Stimulated activated CD8-positive, alpha-beta memory T cell treated with anti-CD3 and anti-CD28 coated beads, Interleukin-15, amount 100 ng/mL, for 48 hours (primary cell): ENCODE measurements around the gene FSTL3.

Source experiments
- DNase-seq, 2 donors: peaks; one replicate each; pipeline ENCODE4 v3.0.0-alpha.2; 2020; ENCODE audit warnings: low read depth in 2 of 2

The FSTL3 gene

DNA sequence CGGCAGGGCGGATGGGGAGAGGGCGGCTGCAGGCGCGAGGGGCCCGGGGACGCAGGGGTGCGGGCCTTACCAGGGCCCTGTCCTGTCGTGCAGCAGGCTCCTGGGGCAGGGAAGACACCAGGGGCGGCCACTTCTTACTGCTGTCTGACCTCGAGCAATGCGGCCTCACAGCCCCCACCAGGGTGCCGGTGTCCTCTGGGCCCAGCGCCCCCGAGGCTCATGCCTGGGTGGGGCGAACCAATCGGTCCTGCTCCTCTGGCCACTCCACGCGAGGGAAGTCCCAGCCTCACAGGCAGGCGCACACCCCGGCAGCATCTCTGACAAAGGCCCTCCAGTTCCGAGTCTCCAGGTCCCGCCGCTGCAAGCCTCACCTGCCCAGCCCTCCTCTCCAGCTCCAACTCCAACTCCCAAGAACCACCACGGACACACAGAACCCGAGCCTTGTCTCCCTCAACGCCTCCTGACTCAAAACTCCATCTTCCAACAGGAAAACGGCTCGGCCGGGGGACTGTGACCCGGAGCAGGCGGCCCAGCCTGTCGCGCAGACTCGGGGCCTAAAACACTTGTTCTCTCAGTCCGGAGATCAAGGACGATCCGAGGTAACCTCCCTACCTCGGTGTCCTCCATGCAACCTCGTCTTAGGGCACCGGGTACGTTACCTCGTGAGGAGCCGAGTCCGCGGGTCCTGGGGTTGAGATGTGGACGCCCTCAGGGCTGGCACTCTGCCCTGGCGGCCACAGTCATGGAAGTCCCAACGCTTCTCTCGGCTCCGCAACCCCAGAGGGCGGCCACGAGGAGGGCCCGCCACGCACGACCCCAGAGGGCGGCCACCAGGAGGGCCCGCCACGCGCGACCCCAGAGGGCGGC lies 30.0 kb upstream of the FSTL3 start:
- DNase-seq: no peak

DNA sequence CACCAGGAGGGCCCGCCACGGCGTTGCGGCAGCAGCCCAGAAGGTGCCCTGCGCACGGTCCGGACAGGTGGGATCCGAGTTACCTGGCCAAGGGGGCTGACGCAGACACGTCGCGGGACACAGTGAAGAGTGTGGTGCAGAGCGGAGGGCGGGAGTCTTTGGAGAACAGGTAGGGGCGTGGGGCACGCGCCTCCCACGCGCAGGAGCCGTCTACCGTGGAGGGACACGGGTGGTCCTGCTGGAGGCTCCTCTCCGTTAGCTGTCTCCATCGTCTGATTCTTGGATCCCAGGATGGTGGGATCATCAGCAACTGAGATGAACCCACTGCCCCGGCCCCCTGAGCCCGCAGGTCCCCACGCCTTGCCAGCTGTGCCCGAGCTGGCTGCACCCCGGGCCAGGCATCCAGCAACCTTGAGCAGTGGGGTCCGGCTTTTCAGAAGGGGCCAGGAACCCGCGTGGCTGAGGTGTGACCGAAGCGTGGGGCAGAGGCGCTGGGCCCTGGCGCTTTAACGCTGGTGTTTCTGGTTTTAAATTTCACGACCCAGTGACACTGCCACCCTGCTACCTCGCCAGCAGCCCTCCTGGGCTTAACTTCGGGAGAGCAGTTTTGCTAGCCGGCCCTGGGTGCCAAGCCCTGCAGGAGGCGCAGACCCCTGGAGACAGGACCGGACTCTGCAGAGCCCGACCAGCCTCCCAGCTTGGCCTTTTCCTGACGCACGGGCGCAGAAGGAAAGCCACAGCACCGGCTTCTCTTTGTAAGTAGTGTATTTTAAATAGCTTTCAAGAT lies 29.2 kb upstream of the FSTL3 start:
- no peak for DNase-seq

DNA sequence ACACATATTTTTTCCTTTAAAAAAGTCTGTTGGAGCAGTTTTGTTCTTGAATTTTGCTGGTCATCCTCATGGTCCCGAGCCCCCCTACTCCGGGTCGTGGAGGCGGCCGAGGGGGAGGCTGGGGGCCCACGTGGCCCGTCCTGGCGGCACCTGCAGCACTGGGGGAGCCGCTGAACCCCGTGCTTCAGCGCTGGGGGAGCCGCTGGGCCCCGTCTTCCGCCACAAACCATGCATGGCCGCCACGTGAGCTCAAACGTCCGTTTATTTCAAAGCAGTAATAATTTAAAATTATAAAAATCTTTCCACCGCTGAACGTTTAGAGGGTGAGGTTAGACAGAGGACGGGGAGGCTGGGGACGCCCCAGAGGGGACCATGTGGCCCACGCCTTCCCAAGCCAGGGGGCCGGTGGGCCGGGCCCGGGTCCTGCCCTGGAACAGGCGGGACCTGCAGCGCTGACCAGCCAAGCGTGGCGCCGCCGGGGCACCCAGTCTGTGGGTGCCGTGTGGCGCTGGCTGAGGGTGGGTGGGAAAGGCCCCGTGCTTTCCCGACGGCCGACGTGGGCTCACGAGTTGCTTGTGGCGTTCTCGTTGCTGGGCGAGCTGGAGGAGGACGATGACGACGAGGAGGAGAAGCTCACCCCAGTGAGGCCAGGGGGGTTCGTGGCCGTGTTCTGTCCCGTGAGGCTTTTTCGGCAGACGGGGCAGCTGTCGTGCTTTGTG lies 28.5 kb upstream of the FSTL3 start:
- DNase-seq: no peak

- DNase-seq: no peak
These were observed 27.9 kb upstream of the FSTL3 start for GRCh38 chr19:648305-648704.

DNA sequence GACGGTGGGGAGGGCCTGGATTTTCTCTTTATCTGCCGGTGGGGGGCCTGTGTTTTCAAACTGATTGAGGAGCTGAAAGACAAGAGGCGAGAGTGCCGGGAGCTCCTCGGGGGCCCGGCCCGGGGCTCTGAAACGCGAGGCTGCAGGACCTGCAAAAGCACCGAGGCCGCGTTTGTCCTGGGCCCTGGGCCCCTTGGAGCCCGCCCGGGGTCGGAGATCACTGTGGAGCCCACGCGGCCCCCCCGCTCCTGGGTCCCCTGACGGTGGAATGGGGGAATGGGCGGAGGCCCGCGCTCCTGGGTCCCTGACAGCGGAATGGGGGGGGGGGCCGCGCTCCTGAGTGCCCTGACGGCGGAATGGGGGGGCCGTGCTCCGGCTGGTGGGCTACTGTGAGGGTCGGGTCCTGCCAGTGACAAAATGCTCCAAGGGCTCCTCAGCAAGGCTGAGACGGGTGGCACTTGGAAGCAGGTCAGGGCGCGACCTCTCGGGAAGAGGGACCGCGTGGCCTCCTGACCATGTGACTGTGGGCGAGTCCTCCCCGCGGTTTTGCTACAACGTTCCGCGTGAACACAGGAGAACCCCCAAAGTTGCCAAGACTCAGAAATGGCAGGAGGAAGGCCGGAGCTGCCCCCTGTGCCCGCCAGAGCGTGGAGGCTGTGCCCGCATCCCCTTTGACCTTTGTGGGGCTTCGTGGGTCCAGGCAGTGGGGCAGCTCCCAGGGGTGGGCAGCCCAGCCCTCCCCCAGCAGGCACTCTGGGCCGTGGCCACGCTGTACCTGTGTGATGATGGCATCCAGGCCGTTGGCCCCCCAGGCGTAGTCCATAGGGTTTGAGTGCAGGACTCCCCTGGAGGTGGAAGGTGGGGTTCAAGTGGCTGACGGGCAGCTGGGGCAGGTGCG lies 27.0 kb upstream of the FSTL3 start:
- DNase-seq: no peak

DNA sequence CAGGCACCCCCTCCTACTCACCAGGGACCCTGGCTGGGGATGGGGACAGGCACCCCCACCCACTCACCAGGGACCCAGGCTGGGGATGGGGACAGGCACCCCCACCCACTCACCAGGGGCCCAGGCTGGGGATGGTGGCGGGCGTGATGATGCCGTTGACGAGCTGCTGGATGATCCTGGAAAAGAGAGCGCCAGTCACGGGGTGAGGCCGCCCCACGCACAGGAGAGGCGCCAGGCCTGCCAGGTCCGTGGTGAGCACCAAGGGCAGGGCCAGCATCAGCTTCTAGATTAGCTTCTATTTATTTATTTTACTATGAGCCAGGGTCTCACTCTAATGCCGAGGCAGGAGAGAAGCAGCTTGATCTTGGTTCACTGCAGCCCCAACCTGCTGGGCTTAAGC lies 26.1 kb upstream of the FSTL3 start:
- no peak for DNase-seq

GRCh38 chr19:651114-651818 lies 24.9 kb upstream of the FSTL3 start:
- DNase-seq: no peak

DNA sequence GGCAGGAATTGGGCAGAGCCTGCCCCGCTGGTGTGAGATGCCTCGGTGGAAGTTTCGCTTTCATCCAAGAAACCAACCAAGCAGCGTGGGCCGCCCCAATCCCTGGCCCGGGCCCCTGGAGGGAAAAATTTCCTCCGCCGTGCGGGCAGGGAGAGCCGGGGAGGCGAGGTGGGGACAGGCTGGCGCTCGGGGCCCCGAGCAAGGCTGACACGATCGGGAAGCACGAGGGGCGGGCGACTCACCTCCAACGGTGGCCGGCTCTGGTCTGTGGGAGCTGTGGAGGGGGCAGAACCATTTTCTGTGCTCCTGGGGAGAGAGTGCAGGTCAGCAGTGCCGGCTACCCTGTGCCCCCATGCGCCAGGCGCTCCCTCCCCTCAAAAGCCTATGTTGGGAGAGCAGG lies 24.2 kb upstream of the FSTL3 start:
- no peak for DNase-seq

DNA sequence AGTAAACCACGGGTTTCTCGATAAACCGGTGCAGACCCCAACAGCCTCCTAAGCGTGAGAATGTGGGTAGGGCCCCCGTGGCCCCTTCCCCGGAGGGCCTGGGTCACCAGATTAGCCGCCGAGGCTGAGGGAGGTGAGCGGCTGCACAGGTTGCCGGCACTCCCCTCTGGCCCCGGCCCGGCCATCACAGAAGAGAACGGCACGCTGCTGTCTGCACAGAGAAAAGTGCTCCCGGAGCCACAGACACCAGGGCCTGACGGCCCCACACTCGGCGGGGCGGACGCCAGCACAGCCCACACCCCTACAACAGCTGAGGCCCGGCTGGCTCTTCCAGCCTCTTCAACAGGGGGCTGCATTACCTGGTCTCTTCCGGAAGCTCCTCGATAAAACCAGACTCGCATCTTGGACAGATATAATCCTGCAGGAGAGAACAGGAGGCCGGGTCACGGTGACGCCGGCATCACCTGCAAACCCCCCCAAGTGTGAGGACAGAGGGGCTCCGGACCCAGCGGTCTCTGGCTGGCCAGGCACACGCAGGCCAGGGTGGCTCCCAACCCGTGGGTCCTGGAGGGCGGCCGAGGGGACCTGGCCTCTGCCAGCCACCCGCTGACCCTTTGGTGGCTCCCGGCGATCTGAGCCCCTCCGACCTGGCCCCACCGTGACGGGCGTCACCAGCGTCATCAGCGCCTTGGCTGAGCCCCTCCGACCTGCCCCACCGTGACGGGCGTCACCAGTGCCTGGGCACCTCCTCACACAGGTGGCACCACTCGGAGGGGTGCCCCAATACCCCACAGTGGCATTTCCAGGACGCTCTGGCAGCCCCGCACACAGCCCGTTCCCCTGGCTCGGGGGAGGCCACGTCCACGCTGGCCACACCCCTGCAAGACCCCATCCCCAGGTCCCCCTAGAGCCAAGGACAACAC lies 23.5 kb upstream of the FSTL3 start:
- no peak for DNase-seq

DNA sequence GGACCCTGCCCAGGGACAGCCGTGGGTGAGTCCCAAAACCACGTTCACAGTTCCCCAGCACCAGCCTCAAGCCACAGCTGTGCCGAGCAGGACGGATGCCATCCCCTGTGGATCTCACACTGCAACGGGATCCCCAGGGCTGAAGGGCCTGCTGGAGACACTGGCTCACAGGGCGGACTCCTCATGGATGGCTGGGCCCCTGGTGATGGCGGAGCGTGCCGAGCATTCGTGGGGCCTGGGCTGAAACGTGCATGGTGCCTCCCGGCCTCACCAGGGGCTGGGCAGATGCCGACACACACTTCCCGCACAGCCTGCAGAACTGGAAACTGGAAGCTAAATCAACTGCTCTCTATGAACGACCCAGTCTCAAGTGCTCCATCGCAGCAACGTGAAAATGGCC lies 22.8 kb upstream of the FSTL3 start:
- no peak for DNase-seq

DNA sequence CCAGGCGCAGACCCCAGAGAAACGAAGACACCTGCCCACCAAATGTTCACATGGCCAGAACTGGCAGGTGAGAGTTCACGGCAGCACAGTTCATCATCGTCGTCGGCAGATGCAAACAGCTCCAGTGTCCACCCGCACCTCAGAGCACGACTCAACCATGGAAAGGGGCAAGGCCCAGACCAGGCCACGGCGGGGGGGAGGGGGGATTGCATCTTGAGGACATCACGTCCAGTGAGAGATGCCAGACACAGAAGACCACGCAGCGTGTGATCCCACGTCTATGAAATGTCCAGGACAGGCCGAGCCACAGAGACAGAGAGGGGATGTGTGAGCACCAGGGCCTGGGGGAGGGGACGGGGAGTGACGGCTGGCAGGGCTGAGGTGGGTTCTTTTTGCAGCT lies 20.5 kb upstream of the FSTL3 start:
- no peak for DNase-seq

GRCh38 chr19:656751-657559 lies 19.2 kb upstream of the FSTL3 start:
- no peak for DNase-seq

DNA sequence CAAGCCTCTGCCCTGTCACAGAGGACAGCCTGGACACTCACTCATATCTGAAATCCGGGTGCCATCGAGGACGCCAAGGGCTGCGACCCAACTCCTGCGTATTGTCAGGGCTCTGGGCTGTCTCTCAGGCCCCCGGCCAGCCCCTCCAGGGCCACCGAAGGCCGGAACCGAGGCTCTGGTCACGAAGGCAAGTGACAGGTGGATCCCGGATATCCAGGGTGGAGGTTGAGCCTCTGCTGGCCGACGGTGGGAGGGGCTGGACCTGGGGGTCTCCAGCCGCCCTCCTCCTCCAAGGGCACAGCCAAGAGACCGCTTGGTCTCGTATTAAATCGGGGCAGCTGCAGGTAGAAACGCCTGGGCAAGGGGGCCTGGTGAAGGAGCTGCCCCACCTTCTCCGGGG lies 18.6 kb upstream of the FSTL3 start:
- no peak for DNase-seq

DNA sequence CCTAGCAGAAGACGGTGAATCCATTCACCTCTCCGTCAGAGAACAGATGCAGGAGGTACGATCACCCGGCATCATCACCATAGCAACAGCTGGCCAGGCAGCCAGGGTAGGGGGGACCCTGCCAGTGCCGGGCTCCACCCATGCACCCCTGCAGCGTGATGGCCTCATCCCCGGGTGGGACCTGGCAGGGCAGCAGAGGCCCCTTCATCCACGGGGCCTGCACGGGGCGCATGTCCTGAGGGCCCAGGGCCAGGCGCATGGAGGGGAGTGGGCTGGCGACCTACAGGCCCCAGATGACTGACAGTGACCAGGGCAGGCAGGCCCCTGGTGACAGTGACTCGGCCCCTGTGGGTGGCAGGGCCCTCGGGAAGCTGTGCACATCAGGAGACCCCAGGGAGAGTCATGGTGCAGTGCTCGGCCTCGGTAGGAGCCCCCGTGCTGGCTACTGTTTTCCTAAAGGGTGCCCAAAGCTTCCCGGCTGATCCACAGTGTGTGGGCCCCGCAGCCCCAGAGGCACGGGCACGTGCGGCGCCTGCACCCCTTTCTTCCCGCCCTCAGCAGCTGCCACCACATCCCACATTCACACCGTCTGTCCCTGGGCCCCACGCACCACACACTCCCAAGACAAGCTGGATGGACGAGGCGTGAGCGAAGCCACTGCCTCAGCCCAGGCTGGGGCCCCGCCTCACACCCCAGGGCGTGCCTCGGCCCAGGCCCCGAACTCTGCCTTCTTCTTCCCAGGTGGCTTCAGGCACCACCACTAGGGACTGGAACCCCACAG lies 17.9 kb upstream of the FSTL3 start:
- DNase-seq: no peak

DNA sequence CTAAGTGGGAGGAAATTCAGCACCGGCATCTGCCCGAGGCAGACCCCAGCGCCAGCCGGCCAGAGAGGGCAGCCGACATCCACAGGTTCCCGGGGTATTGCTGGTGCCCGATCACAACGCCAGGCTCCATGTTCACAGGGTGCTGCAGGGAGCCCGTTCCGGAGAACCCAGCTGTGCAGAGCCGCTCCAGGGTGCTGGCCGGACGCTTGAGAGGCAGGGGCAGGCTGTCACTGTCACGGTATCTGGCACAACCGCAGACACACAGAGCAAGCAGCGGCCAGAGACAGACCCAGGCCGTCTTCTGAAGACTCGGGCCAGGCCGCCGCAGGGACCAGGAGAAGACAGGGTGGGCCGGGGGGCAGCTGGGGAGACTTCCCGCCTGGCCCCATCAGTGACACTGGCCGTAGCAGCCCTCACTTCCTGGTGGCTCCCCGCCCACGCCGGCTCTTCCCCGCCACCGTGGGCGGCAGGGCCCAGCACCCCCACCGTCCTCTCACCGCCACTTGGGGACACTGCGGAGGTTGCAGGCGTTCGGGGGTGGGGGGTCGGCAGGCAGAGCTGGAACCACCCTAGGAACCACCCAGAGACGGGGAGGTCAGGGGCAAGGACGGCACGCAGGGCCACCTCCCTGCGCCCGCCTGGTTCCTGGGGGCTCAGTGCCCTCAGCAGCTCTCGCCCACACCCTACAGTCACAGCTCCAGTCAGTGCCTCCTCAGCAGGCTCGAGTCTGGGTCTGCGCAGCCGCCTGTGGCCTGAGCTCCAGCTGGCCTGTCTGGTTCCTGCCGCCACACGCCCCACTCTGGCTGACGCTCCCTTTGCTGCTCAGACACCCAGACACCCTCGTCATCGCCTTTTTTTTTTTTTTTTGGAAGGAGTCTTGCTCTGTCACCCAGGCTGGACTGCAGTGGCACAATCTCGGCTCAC lies 17.0 kb upstream of the FSTL3 start:
- DNase-seq: no peak

- no peak for DNase-seq
These were observed 15.3 kb upstream of the FSTL3 start for GRCh38 chr19:660793-661426.
